ENCODE data around the gene EPB42. TPM values are rescaled to one million over a fixed set of nuclear protein-coding genes. Genes with fewer than 3 reads are reported as not detected.
A peak's percentile ranks its signal among the peaks of the same experiment; 100 is the strongest.

EPB42 gene
- total RNA-seq, result 1 to 10 TPM; 1.1 TPM

DNA sequence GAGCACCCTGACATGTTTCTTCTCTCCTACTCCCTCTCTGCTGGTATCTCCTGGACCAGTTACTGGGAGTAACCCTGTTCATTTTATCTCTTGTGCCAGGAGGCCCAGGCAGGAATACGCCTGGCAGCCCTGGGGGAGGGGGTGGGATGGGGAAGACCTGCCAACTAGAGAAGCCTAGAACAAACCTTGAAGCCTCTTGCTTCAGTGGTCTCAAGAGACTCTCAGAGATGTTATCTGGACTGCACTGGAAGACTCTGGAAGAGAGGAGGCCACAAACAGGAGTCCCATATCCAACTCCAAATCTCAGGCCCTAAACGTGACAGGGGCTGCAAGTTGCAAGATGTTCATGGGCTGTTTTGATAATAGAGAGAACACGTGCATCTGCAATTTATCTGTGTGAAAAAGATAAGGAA, at the start of gene EPB42:
EPB42 (minus strand) TSS at position 28 of the 413 bp plus-strand sequence. CDS start 193 bp downstream, outside the sequence.
- TF ChIP-seq CTCF (IDR thresholded peaks at IDR 0.05), result no peak
- no peaks in the 10 kb centered on the region for H3K27me3 ChIP-seq
- no peaks in the 10 kb centered on the region for H3K36me3 ChIP-seq
- no peaks in the 10 kb centered on the region for H3K4me1 ChIP-seq
- DNase-seq (ENCODE audit: low spot score), result no peak
- H3K4me3 ChIP-seq, result no peak within 1 kb of the TSS
- no peaks in the 10 kb centered on the region for H3K9me3 ChIP-seq
- no peak within 1 kb of the TSS for H3K27ac ChIP-seq

- no peaks in the 10 kb centered on the region for H3K36me3 ChIP-seq
These were observed 49.4 kb upstream of the EPB42 start for GRCh38 chr15:43270113-43270665.

GRCh38 chr15:43268111-43269105, 47.6 kb upstream of the EPB42 start:
- Histone ChIP-seq H3K36me3 (no peaks in the 10 kb centered on the region), H3K27ac (no peak overlapping the region), H3K4me3 (no peak overlapping the region), H3K9me3 (no peaks in the 10 kb centered on the region), H3K4me1 (peaks cover 0 to 5% of the 10 kb centered on the region in 2 donors), H3K27me3 (no peaks in the 10 kb centered on the region)
- peak in 1 of 2 donors; percentile 28 for TF ChIP-seq CTCF (IDR thresholded peaks at IDR 0.05)
- peak; percentile 55 for DNase-seq (ENCODE audit: low spot score)

More at GRCh38 chr15:43270113-43270665, 49.4 kb upstream of the EPB42 start:
- Histone ChIP-seq H3K27ac (no peak overlapping the region), H3K27me3 (no peaks in the 10 kb centered on the region), H3K4me3 (no peak overlapping the region), H3K4me1 (peaks cover 0 to 7% of the 10 kb centered on the region in 2 donors), H3K9me3 (no peaks in the 10 kb centered on the region)
- DNase-seq (ENCODE audit: low spot score), result peak; percentile 49
- TF ChIP-seq CTCF (IDR thresholded peaks at IDR 0.05), result no peak

- TF ChIP-seq CTCF (IDR thresholded peaks at IDR 0.05), result no peak
These were observed 46.6 kb upstream of the EPB42 start for GRCh38 chr15:43267439-43267838.

GRCh38 chr15:43266834-43267233, 46.0 kb upstream of the EPB42 start, which contains the start of gene TGM5:
Gene TGM5 (minus strand): TSS chr15:43266928. CDS start chr15:43266849, 79 bp downstream.
- TF ChIP-seq CTCF (IDR thresholded peaks at IDR 0.05), result no peak
- Histone ChIP-seq H3K4me1 (no peaks in the 10 kb centered on the region), H3K9me3 (no peaks in the 10 kb centered on the region), H3K27ac (no peak within 1 kb of the TSS), H3K27me3 (no peaks in the 10 kb centered on the region), H3K4me3 (no peak within 1 kb of the TSS), H3K36me3 (no peaks in the 10 kb centered on the region)
- peak; percentile 52 for DNase-seq (ENCODE audit: low spot score)

More at GRCh38 chr15:43267439-43267838, 46.6 kb upstream of the EPB42 start:
- Histone ChIP-seq H3K27me3 (no peaks in the 10 kb centered on the region), H3K36me3 (no peaks in the 10 kb centered on the region), H3K27ac (no peak overlapping the region), H3K4me3 (no peak overlapping the region), H3K9me3 (no peaks in the 10 kb centered on the region), H3K4me1 (no peaks in the 10 kb centered on the region)
- peak; percentile 21 for DNase-seq (ENCODE audit: low spot score)

Measured in right atrium auricular region (tissue), 2 donors.